Endothelial cell of umbilical vein (primary cell): ENCODE measurements around the gene RALB. TPM values are rescaled to one million over a fixed set of nuclear protein-coding genes. Genes with fewer than 3 reads are reported as not detected.

Experiments
- BruUV-seq: library from RNA; stranded (reverse); fragments of 400-500 nt; replicated peaks from 2 replicates; lab custom pipeline; 2021; lab: Mats Ljungman, UMichigan
- CTCF ChIA-PET: fragments of 300-600, 350-600 bp; sonication (Branson Sonifier 250); formaldehyde crosslinking; loops from one replicate; lab custom pipeline; 2021; ENCODE audit warnings: antibody characterized with exemption, inconsistent platforms; lab: Charles Lee
- POLR2A ChIA-PET: fragments of 300-600, 350-600 bp; sonication (Branson Sonifier 250); formaldehyde crosslinking; loops from one replicate; lab custom pipeline; 2021; ENCODE audit warnings: antibody characterized with exemption, inconsistent platforms; lab: Charles Lee
- DNase-seq: peaks from one replicate; pipeline ENCODE4 v3.0.0-alpha.2; 2011; ENCODE audit warnings: low read depth, low spot score
- FAIRE-seq: peaks from 2 replicates; lab custom pipeline; 2011; peaks lifted over from hg19 to GRCh38; lab: Jason Lieb, UNC
- H2AFZ ChIP-seq: 2 replicates; pipeline ENCODE4 v1.6.0; 2012; ENCODE audit warnings: low read depth, low read length, control low read depth, inconsistent platforms
- H3K27ac ChIP-seq: 2 replicates; pipeline ENCODE4 v1.5.1; 2011; ENCODE audit warnings: low read depth, mild to moderate bottlenecking, control low read depth, low read length, moderate library complexity; ENCODE audit not compliant: insufficient read depth
- H3K27me3 ChIP-seq, 2 experiments: 2 replicates each; pipeline versions ENCODE4 v1.6.0 to v1.6.1; 2011; ENCODE audit warnings: low read length in 2 of 2, mixed read lengths in 1 of 2; ENCODE audit not compliant: control insufficient read depth in 2 of 2, insufficient read depth in 2 of 2
- H3K36me3 ChIP-seq, 2 experiments: 2 replicates in 1 of 2; 3 replicates in 1 of 2; pipeline ENCODE4 v1.5.1; 2011; ENCODE audit warnings: low read length in 2 of 2, mild to moderate bottlenecking in 1 of 2, moderate library complexity in 1 of 2; ENCODE audit not compliant: control insufficient read depth in 2 of 2, insufficient read depth in 2 of 2; ENCODE audit errors: extremely low read depth in 1 of 2
- H3K4me1 ChIP-seq: 3 replicates; pipeline ENCODE4 v1.5.1; 2011; ENCODE audit warnings: mild to moderate bottlenecking, low read length; ENCODE audit not compliant: control insufficient read depth, insufficient read depth; ENCODE audit errors: extremely low read depth
- H3K4me2 ChIP-seq: 2 replicates; pipeline ENCODE4 v1.6.1; 2011; ENCODE audit warnings: low read length, control low read depth, mixed read lengths; ENCODE audit not compliant: insufficient read depth
- H3K4me3 ChIP-seq, 3 experiments: fragments of 200-600 bp in 1 of 3; sonication (generic), shearing (Covaris generic) in 1 of 3; replicated peaks in 1 of 3; 2 replicates each; pipeline ENCODE4 v1.5.1; 2011 to 2016; ENCODE audit warnings: control low read depth in 3 of 3, low read length in 3 of 3, mild to moderate bottlenecking in 2 of 3, inconsistent platforms in 1 of 3, low read depth in 1 of 3, moderate library complexity in 1 of 3; ENCODE audit not compliant: insufficient read depth in 1 of 3
- H3K79me2 ChIP-seq: 2 replicates; pipeline ENCODE4 v1.6.0; 2012; ENCODE audit warnings: low read length, inconsistent platforms; ENCODE audit not compliant: control insufficient read depth, insufficient read depth
- H3K9ac ChIP-seq: replicated peaks from 2 replicates; pipeline ENCODE3; 2011; ENCODE audit warnings: low read length, control low read depth; ENCODE audit not compliant: insufficient read depth; ENCODE audit errors: extremely low read depth
- H3K9me1 ChIP-seq: replicated peaks from 3 replicates; pipeline ENCODE4 v1.6.0; 2011; ENCODE audit warnings: mild to moderate bottlenecking, low read length; ENCODE audit not compliant: control insufficient read depth, insufficient read depth; ENCODE audit errors: extremely low read depth
- H3K9me3 ChIP-seq: replicated peaks from 2 replicates; pipeline ENCODE4 v1.5.1; 2012; ENCODE audit warnings: low read length, inconsistent platforms; ENCODE audit not compliant: control insufficient read depth, insufficient read depth
- H4K20me1 ChIP-seq: replicated peaks from 2 replicates; pipeline ENCODE3; 2011; ENCODE audit warnings: mild to moderate bottlenecking, low read length; ENCODE audit not compliant: control insufficient read depth, insufficient read depth; ENCODE audit errors: extremely low read depth
- CTCF ChIP-seq, 2 donors: IDR thresholded peaks; 1 replicate in 1 of 2; 2 replicates in 1 of 2; pipeline ENCODE4 v1.5.1; 2011; ENCODE audit warnings: low read length in 2 of 2, mild to moderate bottlenecking in 2 of 2, moderate library complexity in 2 of 2, control low read depth in 1 of 2, inconsistent platforms in 1 of 2, low read depth in 1 of 2; ENCODE audit not compliant: insufficient read depth in 1 of 2; ENCODE audit errors: extremely low read depth in 1 of 2
- EZH2 ChIP-seq: IDR thresholded peaks from 2 replicates; pipeline ENCODE4 v1.6.1; 2012; ENCODE audit warnings: borderline replicate concordance, low read depth, mild to moderate bottlenecking, moderate library complexity, low read length, inconsistent platforms; ENCODE audit not compliant: severe bottlenecking
- FOS ChIP-seq: IDR thresholded peaks from 2 replicates; pipeline ENCODE4 v1.6.1; 2011; ENCODE audit warnings: mild to moderate bottlenecking, low read length, moderate library complexity, borderline replicate concordance; ENCODE audit not compliant: insufficient read depth
- GATA2 ChIP-seq: IDR thresholded peaks from 2 replicates; pipeline ENCODE4 v1.7.0; 2011; ENCODE audit warnings: low read depth, mild to moderate bottlenecking, moderate library complexity, mixed read lengths, low read length; ENCODE audit not compliant: insufficient read length, insufficient read depth
- JUN ChIP-seq: IDR thresholded peaks from 2 replicates; pipeline ENCODE4 v1.6.1; 2011; ENCODE audit warnings: borderline replicate concordance, low read depth; ENCODE audit not compliant: insufficient read length, insufficient read depth
- MAX ChIP-seq: IDR thresholded peaks from 2 replicates; pipeline ENCODE4 v1.6.1; 2011; ENCODE audit not compliant: insufficient read depth, insufficient read length
- MYC ChIP-seq: IDR thresholded peaks from one replicate; pipeline ENCODE4 v1.6.1; 2011; ENCODE audit warnings: mild to moderate bottlenecking, low read depth, low read length
- POLR2A ChIP-seq: IDR thresholded peaks from 2 replicates; pipeline ENCODE4 v1.6.1; 2012; ENCODE audit warnings: low read depth, mild to moderate bottlenecking, control low read depth, low read length
- POLR2AphosphoS5 ChIP-seq: IDR thresholded peaks from 2 replicates; pipeline ENCODE4 v1.6.1; 2012; ENCODE audit warnings: low read depth, mild to moderate bottlenecking, control low read depth, low read length, moderate library complexity; ENCODE audit not compliant: insufficient read depth
- dilution Hi-C: fragments of 300-500 bp; cut with MboI; formaldehyde crosslinking; loops from one replicate; pipeline ENCODE4 v1.15.0; 2019; ENCODE audit warnings: low sequenced_read_pairs; ENCODE audit not compliant: extremely low pct_ligation_motif_present
- intact Hi-C: fragments of 100-400 bp; cut with micrococcal nuclease; formaldehyde crosslinking; loops from one replicate; pipeline ENCODE4 v1.10.0; 2022
- polyA plus RNA-seq, 4 experiments: library from polyadenylated mRNA; depleted of rRNA in 3 of 4; stranded (reverse) in 3 of 4; unstranded in 1 of 4; fragments of >200 nt; gene quantifications; 2 replicates each; pipeline versions ENCODE4 v1.2.1 to v1.2.3, GENCODE V29; 2011 to 2012; ENCODE audit warnings: missing spikeins in 1 of 4
- total RNA-seq: library from RNA; stranded (reverse); gene quantifications from 2 replicates; pipeline ENCODE4 v1.2.3, GENCODE V29; 2021

Gene RALB
- total and polyA plus RNA-seq, 2 donors (not counting 3 experiments of a cell fraction or from before 2014, with no cell fraction given): 105 to 115 TPM

GRCh38 chr2:120312860-120313694 is 60.4 kb downstream of the RALB start:
- no peaks in the 10 kb centered on the region for H3K9me3 ChIP-seq
- no peak for TF ChIP-seq POLR2AphosphoS5
- TF ChIP-seq GATA2: no peak
- no peak for TF ChIP-seq FOS
- no peak for TF ChIP-seq MAX
- no peak for TF ChIP-seq JUN
- no peak for TF ChIP-seq EZH2
- no peak for TF ChIP-seq MYC
- TF ChIP-seq POLR2A: peak; percentile 16
- peak; percentile 86 to 91 for TF ChIP-seq CTCF (IDR thresholded peaks at IDR 0.05; ENCODE audit: extremely low read depth in 1 of 2, insufficient read depth in 1 of 2, low read depth in 1 of 2, low read length in 2 of 2)
- intact Hi-C loops (loop anchor here (1.0 to 10.0 kb wide), 12 partner anchors 56 to 610 kb away; partner anchors contain the start of genes EPB41L5, PTPN4 and TMEM185B), dilution Hi-C loops (no loop called here)
- H2AFZ ChIP-seq: peak overlapping the region; percentile 92
- no peaks in the 10 kb centered on the region for H3K9me1 ChIP-seq
- H3K27ac ChIP-seq: no peak overlapping the region
- peak overlapping the region; percentile 27 to 71 (median 57) for H3K4me3 ChIP-seq
- DNase-seq (peak; percentile 90), FAIRE-seq (peak; percentile 94)
- H3K36me3 ChIP-seq: no peaks in the 10 kb centered on the region
- ChIA-PET POLR2A (interaction anchor here (0.7 kb wide), 1 partner anchor 23 kb away, joined by 3 read pairs; no protein-coding TSS in a partner anchor), CTCF (interaction anchor here (0.6 to 5.0 kb wide), 66 partner anchors 8 to 767 kb away, joined by 3 to 71 read pairs (median 5); partner anchors contain the start of genes EPB41L5, RALB and TMEM185B)
- no peaks in the 10 kb centered on the region for H3K27me3 ChIP-seq
- H3K9ac ChIP-seq: peak overlapping the region; percentile 19
- H3K79me2 ChIP-seq: no peaks in the 10 kb centered on the region
- H3K4me2 ChIP-seq: peak overlapping the region; percentile 80
- no TSS peak for BruUV-seq
- H4K20me1 ChIP-seq: no peaks in the 10 kb centered on the region
- peaks cover 16% of the 10 kb centered on the region for H3K4me1 ChIP-seq
